Erythroblast (primary cell): ENCODE measurements around the gene MSLN.

ENCODE experiments used
- DNase-seq, 2 experiments: peaks; one replicate each; lab custom pipeline; 2025; lab: John Stamatoyannopoulos, UW
- GATA1 ChIP-seq: IDR thresholded peaks from 2 replicates; pipeline ENCODE4 v1.6.1; 2011; ENCODE audit warnings: low read depth, mild to moderate bottlenecking, control low read depth, low read length, moderate library complexity
- POLR2A ChIP-seq: IDR thresholded peaks from 2 replicates; pipeline ENCODE4 v1.6.1; 2011; ENCODE audit warnings: mild to moderate bottlenecking, low read length

The MSLN gene

DNA sequence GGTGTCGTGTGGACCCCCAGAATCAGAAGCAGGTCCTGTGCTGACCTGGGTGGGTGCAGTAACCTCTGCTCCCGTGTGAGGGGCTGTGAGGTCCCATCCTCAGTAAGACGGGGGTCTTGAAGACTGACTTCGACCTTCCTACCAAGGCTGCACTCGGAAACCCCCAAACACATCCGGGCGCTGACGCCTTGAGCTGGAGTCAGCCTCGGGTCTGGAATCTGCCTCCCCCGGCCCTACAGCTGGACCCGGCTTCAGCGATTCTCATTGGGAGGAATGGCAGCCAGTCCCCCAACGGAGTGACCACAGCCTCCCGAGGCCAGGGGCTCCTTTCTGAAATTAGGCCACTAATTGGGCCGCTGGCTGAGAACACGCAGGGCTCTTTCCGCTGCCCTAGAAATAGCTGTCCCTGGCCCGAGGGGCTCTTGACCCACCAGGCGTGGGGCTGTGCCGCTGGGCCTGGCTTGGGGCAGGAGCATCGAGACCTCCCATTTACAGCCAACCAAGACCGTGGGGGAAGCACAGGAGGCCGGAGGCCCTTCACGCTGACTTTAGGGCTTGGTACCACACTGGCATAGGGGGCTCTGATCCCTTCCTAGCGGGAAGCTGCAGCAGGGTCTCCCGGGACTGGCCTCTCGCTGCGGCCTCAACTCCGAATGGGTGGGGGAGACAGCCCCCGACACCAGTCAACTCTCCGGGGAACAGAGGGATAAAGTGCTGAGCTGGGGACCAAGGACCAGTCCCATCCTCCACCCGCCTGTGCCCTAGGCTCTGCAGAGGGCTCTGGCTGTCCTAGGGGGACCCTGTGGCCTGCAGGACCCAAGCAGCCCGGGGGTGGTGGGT, 42.6 kb downstream of the MSLN start:
- no peak for DNase-seq
- TF ChIP-seq GATA1 (no peak), POLR2A (no peak)

DNA sequence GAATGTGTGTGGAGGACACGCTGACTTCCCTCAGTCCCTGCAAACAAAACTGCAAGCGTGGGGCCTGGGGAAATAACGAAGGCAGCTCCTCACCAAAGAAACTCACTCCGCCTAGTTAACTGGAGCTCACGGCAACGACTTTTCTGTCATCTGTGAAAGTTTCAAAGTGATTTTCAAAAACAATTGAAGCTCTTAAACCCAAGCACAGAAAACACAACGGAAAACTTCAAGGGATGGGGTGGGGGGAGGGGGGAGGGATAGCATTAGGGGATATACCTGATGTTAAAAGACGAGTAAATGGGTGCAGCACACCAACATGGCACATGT, 43.2 kb downstream of the MSLN start:
- TF ChIP-seq POLR2A (no peak), GATA1 (no peak)
- no peak for DNase-seq

- DNase-seq = no peak
- TF ChIP-seq GATA1 (no peak), POLR2A (no peak)
Measured at GRCh38 chr16:804193-805048, 43.9 kb downstream of the MSLN start.

- no peak for TF ChIP-seq GATA1
- TF ChIP-seq POLR2A = no peak
- no peak for DNase-seq
Measured at GRCh38 chr16:805474-805873, 44.9 kb downstream of the MSLN start.

- TF ChIP-seq GATA1 = no peak
- TF ChIP-seq POLR2A = peak; percentile 85
- peak; percentile 92 to 93 for DNase-seq
Measured at GRCh38 chr16:807347-808084, 47.0 kb downstream of the MSLN start.

GRCh38 chr16:808085-808386, 47.5 kb downstream of the MSLN start:
- no peak for DNase-seq
- TF ChIP-seq POLR2A (no peak), GATA1 (no peak)

GRCh38 chr16:813204-813915, 52.8 kb downstream of the MSLN start:
- DNase-seq = peak; percentile 32 to 41

DNA sequence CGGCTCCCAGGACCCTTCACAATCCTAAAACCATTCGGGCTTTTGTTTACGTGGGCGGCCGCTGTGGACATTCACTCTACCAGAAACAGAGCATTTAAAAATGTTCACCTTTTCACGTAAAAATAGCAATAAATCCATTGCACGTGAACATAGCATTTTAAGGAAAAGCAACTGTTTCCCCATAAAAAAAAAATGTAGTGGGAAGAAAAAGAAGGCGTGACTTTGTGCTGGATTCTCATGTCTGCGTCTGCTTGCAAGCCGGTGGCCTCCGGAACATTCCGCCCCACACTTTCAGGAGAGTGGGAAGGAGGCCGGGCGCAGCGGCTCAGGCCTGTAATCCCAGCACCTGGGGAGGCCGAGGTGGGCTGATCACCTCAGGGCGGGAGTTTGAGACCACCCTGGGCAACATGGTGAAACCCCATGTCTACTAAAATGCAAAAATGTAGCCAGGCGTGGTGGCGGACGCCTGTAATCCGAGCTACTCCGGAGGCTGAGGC, 53.4 kb downstream of the MSLN start:
- no peak for DNase-seq

More at GRCh38 chr16:813204-813915, 52.8 kb downstream of the MSLN start:
- no peak for TF ChIP-seq POLR2A
- TF ChIP-seq GATA1 = no peak

DNA sequence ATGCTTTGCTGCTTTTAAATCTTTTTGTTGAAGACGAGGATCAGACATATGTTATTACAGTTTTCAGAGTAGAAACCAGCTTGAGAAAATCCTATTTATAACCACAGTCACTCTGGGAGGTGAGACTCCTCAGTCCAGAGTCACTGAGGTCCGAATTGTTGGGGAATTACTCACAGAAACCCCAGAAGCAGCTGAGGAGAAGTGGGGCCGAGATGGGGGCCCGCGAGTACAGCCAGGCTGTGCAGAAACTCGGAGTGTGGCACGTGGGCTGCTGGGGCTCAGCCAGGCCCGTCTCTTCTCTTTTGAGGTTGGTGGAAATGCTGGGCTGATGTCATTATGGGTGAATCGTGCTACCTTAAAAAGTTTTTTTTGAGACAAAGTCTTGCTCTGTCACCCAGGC, 54.4 kb downstream of the MSLN start:
- TF ChIP-seq POLR2A (no peak), GATA1 (no peak)
- DNase-seq = no peak

More for the DNA sequence above, 53.4 kb downstream of the MSLN start:
- TF ChIP-seq POLR2A (no peak), GATA1 (no peak)

GRCh38 chr16:815861-816260, 55.3 kb downstream of the MSLN start:
- TF ChIP-seq POLR2A (no peak), GATA1 (no peak)

GRCh38 chr16:817001-817906, 56.7 kb downstream of the MSLN start:
- DNase-seq = no peak
- TF ChIP-seq GATA1 = no peak
- no peak for TF ChIP-seq POLR2A

More at GRCh38 chr16:815861-816260, 55.3 kb downstream of the MSLN start:
- DNase-seq = no peak

DNA sequence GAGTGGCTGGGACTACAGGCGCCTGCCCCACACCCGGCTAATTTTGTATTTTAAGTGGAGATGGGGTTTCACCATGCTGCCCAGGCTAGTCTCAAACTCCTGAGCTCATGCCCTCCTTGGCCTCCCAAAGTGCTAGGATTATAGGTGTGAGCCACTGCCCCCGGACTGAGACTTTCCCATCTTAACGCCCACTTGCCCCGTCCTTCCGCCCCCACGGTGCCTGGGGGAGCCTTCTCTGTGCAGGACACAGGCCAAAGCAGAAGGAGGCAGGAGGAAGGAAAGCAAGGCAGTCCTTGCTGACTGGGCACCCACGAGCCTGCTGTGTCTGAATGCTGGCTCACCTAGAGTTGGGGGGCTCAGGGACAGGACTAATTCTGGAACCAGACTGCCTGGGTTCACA, 57.6 kb downstream of the MSLN start:
- TF ChIP-seq GATA1 (no peak), POLR2A (no peak)
- DNase-seq = no peak
